K562 (cell line): ENCODE data around the gene MINK1. TPM values are rescaled to one million over a fixed set of nuclear protein-coding genes. Genes with fewer than 3 reads are reported as not detected.

Source experiments
- BHLHE40 ChIP-seq: IDR thresholded peaks from 2 replicates; pipeline ENCODE4 v1.6.1; 2011; ENCODE audit warnings: low read length, improper control_type of control experiment
- FOS ChIP-seq: IDR thresholded peaks from 3 replicates; pipeline ENCODE4 v1.6.1; 2011; ENCODE audit not compliant: insufficient read length; ENCODE audit errors: extremely low read depth
- GABPA ChIP-seq: fragments of 200-800 bp; sonication (Bioruptor generic); conservative IDR thresholded peaks from 2 replicates; pipeline ENCODE4 v1.6.1; 2016; ENCODE audit warnings: low read depth, missing genetic modification characterization, missing compliant biosample characterization
- JUNB ChIP-seq: fragments of 450-650 bp; formaldehyde crosslinking; conservative IDR thresholded peaks from 2 replicates; pipeline ENCODE4 v1.4.0; 2020; ENCODE audit warnings: mild to moderate bottlenecking
- KAT7 ChIP-seq: sonication (generic); formaldehyde crosslinking; IDR thresholded peaks from 2 replicates; pipeline ENCODE4 v1.8.0; 2022; ENCODE audit warnings: missing genetic modification reagents, mild to moderate bottlenecking, borderline replicate concordance
- PHF8 ChIP-seq: fragments of 200-600 bp; sonication (generic); IDR thresholded peaks from 2 replicates; pipeline ENCODE4 v1.6.1; 2012; ENCODE audit warnings: mixed run types, mild to moderate bottlenecking, inconsistent platforms, low read length, moderate library complexity, borderline replicate concordance
- POLR2A ChIP-seq: fragments of 450-650 bp; conservative IDR thresholded peaks from 2 replicates; pipeline ENCODE4 v1.6.1; 2016
- POLR2AphosphoS2 ChIP-seq: IDR thresholded peaks from 2 replicates; pipeline ENCODE4 v1.6.1; 2012; ENCODE audit warnings: low read length, improper control_type of control experiment
- RBM22 ChIP-seq: fragments of 200-400 bp; formaldehyde crosslinking; IDR thresholded peaks from 2 replicates; pipeline ENCODE4 v1.6.1; 2018; ENCODE audit warnings: low read length, low read depth; ENCODE audit not compliant: poor library complexity, severe bottlenecking
- SOX6 ChIP-seq: fragments of 450-650 bp; IDR thresholded peaks from 2 replicates; pipeline ENCODE4 v1.6.1; 2014; ENCODE audit warnings: mild to moderate bottlenecking
- polyA plus RNA-seq, 8 experiments: library from polyadenylated mRNA; depleted of rRNA in 4 of 8; stranded (reverse) in 5 of 8; unstranded in 3 of 8; fragments of >200 nt; fragmentation: Nextera tagmentation in 2 of 8; fragmentation: Illumina TruSeq in 1 of 8; extraction: Ambion mirVana in 2 of 8; extraction: Trizol in 1 of 8; gene quantifications; 2 replicates each; pipeline versions ENCODE4 v1.2.1 to v1.2.3, GENCODE V29; 2011 to 2014; ENCODE audit warnings: inconsistent platforms in 1 of 8, missing spikeins in 1 of 8
- total RNA-seq, 7 experiments: library from RNA; depleted of rRNA in 6 of 7; stranded (reverse); fragments of >200 nt in 6 of 7; fragmentation: Illumina TruSeq in 2 of 7; extraction: Trizol in 2 of 7; gene quantifications; 2 replicates each; pipeline versions ENCODE4 v1.2.1 to v1.2.3, GENCODE V29; 2011 to 2021; ENCODE audit warnings: low replicate concordance in 1 of 7
- TF ChIP-seq, protein P1 (sequence below): fragments of 250-450 bp; sonication (Bioruptor Pico); IDR thresholded peaks from 2 replicates; pipeline ENCODE4 v1.4.0; 2020; ENCODE audit warnings: mild to moderate bottlenecking, moderate library complexity, borderline replicate concordance
- TF ChIP-seq, protein P2 (sequence below), 2 experiments: fragments of 450-650 bp in 1 of 2; sonication (generic) in 1 of 2; formaldehyde crosslinking in 1 of 2; IDR thresholded peaks; 2 replicates each; pipeline versions ENCODE4 v1.7.1 to v1.9.0; 2016 to 2022; ENCODE audit warnings: inconsistent platforms in 1 of 2, mild to moderate bottlenecking in 1 of 2, missing genetic modification reagents in 1 of 2
- TF ChIP-seq, protein P3 (sequence below), 2 experiments: fragments of 250-450 bp in 1 of 2; fragments of 450-650 bp in 1 of 2; sonication (Bioruptor Pico) in 1 of 2; IDR thresholded peaks; 2 replicates each; pipeline versions ENCODE4 v1.6.1 to v1.8.0; 2016 to 2021; ENCODE audit warnings: mild to moderate bottlenecking in 2 of 2, moderate library complexity in 2 of 2, missing compliant biosample characterization in 1 of 2, missing genetic modification characterization in 1 of 2

The MINK1 gene
- total and polyA plus RNA-seq, 9 of the 15 experiments (the other 6 are each of a cell fraction or from before 2014, with no cell fraction given) = 0.11 to 54.2 (median 14.9) TPM

DNA sequence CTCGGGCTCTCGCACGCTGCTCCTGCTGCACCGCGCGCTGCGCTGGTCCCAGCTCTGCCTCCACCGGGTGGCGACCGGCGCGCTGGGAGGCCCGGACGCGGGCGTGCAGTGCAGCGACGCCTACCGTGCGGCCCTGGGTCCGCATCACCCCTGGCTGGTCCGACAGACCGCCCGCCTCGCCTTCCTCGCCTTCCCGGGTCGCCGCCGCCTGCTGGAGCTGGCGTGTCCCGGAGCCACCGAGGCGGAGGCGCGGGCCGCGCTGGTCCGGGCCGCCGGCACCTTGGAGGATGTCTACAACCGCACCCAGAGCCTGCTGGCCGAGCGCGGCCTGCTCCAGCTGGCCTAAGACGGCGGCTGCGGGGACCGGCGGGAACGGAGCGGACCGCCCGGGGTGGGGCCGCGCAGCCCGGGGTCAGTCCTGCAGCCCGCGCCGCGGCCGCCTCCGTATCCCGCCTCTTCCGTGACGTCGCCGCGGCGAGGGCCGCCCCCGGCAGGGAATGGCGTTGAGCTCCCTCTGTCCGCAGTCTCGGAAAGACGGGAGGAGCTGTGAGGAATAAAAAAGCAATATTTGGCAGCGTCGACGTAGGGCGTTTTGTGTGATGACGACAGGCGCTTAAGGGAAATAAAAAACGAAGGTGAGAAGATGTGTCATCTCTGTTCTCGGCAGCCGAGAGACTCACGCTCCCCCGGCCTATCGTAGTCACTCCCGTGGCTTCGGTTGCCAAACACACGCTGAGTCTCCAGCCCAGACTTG is 43.0 kb upstream of the MINK1 start (continued):
- TF ChIP-seq, protein P1, sequence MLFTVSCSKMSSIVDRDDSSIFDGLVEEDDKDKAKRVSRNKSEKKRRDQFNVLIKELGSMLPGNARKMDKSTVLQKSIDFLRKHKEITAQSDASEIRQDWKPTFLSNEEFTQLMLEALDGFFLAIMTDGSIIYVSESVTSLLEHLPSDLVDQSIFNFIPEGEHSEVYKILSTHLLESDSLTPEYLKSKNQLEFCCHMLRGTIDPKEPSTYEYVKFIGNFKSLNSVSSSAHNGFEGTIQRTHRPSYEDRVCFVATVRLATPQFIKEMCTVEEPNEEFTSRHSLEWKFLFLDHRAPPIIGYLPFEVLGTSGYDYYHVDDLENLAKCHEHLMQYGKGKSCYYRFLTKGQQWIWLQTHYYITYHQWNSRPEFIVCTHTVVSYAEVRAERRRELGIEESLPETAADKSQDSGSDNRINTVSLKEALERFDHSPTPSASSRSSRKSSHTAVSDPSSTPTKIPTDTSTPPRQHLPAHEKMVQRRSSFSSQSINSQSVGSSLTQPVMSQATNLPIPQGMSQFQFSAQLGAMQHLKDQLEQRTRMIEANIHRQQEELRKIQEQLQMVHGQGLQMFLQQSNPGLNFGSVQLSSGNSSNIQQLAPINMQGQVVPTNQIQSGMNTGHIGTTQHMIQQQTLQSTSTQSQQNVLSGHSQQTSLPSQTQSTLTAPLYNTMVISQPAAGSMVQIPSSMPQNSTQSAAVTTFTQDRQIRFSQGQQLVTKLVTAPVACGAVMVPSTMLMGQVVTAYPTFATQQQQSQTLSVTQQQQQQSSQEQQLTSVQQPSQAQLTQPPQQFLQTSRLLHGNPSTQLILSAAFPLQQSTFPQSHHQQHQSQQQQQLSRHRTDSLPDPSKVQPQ = no peak
- peak; percentile 85; the same call in 1 of the 2 replicates for TF ChIP-seq PHF8
- no peak for TF ChIP-seq JUNB (CRISPR knock-in tag)
- TF ChIP-seq, protein P2, sequence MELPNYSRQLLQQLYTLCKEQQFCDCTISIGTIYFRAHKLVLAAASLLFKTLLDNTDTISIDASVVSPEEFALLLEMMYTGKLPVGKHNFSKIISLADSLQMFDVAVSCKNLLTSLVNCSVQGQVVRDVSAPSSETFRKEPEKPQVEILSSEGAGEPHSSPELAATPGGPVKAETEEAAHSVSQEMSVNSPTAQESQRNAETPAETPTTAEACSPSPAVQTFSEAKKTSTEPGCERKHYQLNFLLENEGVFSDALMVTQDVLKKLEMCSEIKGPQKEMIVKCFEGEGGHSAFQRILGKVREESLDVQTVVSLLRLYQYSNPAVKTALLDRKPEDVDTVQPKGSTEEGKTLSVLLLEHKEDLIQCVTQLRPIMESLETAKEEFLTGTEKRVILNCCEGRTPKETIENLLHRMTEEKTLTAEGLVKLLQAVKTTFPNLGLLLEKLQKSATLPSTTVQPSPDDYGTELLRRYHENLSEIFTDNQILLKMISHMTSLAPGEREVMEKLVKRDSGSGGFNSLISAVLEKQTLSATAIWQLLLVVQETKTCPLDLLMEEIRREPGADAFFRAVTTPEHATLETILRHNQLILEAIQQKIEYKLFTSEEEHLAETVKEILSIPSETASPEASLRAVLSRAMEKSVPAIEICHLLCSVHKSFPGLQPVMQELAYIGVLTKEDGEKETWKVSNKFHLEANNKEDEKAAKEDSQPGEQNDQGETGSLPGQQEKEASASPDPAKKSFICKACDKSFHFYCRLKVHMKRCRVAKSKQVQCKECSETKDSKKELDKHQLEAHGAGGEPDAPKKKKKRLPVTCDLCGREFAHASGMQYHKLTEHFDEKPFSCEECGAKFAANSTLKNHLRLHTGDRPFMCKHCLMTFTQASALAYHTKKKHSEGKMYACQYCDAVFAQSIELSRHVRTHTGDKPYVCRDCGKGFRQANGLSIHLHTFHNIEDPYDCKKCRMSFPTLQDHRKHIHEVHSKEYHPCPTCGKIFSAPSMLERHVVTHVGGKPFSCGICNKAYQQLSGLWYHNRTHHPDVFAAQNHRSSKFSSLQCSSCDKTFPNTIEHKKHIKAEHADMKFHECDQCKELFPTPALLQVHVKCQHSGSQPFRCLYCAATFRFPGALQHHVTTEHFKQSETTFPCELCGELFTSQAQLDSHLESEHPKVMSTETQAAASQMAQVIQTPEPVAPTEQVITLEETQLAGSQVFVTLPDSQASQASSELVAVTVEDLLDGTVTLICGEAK (IDR thresholded peaks at IDR 0.05) = 0 out of 2 replicates have a peak, but pooled peaks have one; percentile 48
- TF ChIP-seq, protein P2 (CRISPR knock-in tag; IDR thresholded peaks at IDR 0.05) = no peak
- peak; percentile 79 for TF ChIP-seq GABPA
- TF ChIP-seq FOS = no peak
- TF ChIP-seq, protein P3, sequence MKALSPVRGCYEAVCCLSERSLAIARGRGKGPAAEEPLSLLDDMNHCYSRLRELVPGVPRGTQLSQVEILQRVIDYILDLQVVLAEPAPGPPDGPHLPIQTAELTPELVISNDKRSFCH (CRISPR knock-in tag; IDR thresholded peaks at IDR 0.05) = no peak
- TF ChIP-seq, protein P3 (tag; IDR thresholded peaks at IDR 0.05) = peak; percentile 86
- no peak for TF ChIP-seq POLR2AphosphoS2
- peak; percentile 52; the same call in 1 of the 2 replicates for TF ChIP-seq BHLHE40
- peak; percentile 69; the same call in 1 of the 2 replicates for TF ChIP-seq POLR2A
- TF ChIP-seq SOX6 = peak; percentile 32; the same call in 1 of the 2 replicates
- TF ChIP-seq RBM22 = peak; percentile 60
- peak; percentile 91; the same call in 1 of the 2 replicates for TF ChIP-seq KAT7 (CRISPR knock-in tag)
